ENCODE measurements around the gene INSYN2A.

INSYN2A gene

GRCh38 chr10:127195041-127195506 is 1.3 kb downstream of the INSYN2A start:
- no peak for DNase-seq

GRCh38 chr10:127194599-127194998 is 1.8 kb downstream of the INSYN2A start:
- no peak for DNase-seq

- no peak for DNase-seq
Observed at GRCh38 chr10:127194111-127194510, 2.3 kb downstream of the INSYN2A start.

- no peak for DNase-seq
Observed at GRCh38 chr10:127193125-127193524, 3.3 kb downstream of the INSYN2A start.

GRCh38 chr10:127190427-127190826 is 6.0 kb downstream of the INSYN2A start:
- DNase-seq, result no peak

- no peak for DNase-seq
Observed at GRCh38 chr10:127189226-127189625, 7.2 kb downstream of the INSYN2A start.

- no peak for DNase-seq
Observed at GRCh38 chr10:127186813-127187212, 9.6 kb downstream of the INSYN2A start.

GRCh38 chr10:127184582-127184981 is 11.8 kb downstream of the INSYN2A start:
- no peak for DNase-seq

GRCh38 chr10:127182161-127182560 is 14.2 kb downstream of the INSYN2A start:
- no peak for DNase-seq

GRCh38 chr10:127179612-127180250 is 16.7 kb downstream of the INSYN2A start:
- DNase-seq, result no peak

- no peak for DNase-seq
Observed at GRCh38 chr10:127176649-127177048, 19.7 kb downstream of the INSYN2A start.

- DNase-seq, result no peak
Observed at GRCh38 chr10:127175357-127176110, 20.9 kb downstream of the INSYN2A start.

GRCh38 chr10:127174866-127175265 is 21.5 kb downstream of the INSYN2A start:
- DNase-seq, result no peak

- DNase-seq, result no peak
Observed at GRCh38 chr10:127168261-127168660, 28.1 kb downstream of the INSYN2A start.

GRCh38 chr10:127162841-127163240 is 33.5 kb downstream of the INSYN2A start:
- DNase-seq, result no peak

GRCh38 chr10:127161482-127161881 is 34.9 kb downstream of the INSYN2A start:
- DNase-seq, result no peak

GRCh38 chr10:127159648-127160245 is 36.6 kb downstream of the INSYN2A start:
- no peak for DNase-seq

- no peak for DNase-seq
Observed at GRCh38 chr10:127158662-127159061, 37.7 kb downstream of the INSYN2A start.

- DNase-seq, result no peak
Observed at GRCh38 chr10:127157506-127158200, 38.7 kb downstream of the INSYN2A start.

- DNase-seq, result no peak
Observed at GRCh38 chr10:127157089-127157488, 39.3 kb downstream of the INSYN2A start.

GRCh38 chr10:127154831-127155620 is 41.4 kb downstream of the INSYN2A start:
- DNase-seq, result no peak

GRCh38 chr10:127153181-127153580 is 43.2 kb downstream of the INSYN2A start:
- no peak for DNase-seq
